GM12878 (cell line): ENCODE results near the gene KIF2C. TPM values are rescaled to one million over a fixed set of nuclear protein-coding genes. Genes with fewer than 3 reads are reported as not detected.

Experiments
- BCL11A ChIP-seq: IDR thresholded peaks from 2 replicates; pipeline ENCODE4 v1.6.1; 2011; ENCODE audit warnings: low read depth, low read length
- BHLHE40 ChIP-seq, 2 experiments: fragments of 450-650 bp in 1 of 2; IDR thresholded peaks; 2 replicates each; pipeline ENCODE4 v1.6.1; 2011 to 2017; ENCODE audit warnings: low read depth in 2 of 2, borderline replicate concordance in 1 of 2, improper control_type of control experiment in 1 of 2, low read length in 1 of 2, mild to moderate bottlenecking in 1 of 2
- CEBPZ ChIP-seq: fragments of 150-350 bp; IDR thresholded peaks from 2 replicates; pipeline ENCODE4 v1.6.1; 2016; ENCODE audit warnings: low read depth, low read length
- FOS ChIP-seq: IDR thresholded peaks from 3 replicates; pipeline ENCODE4 v1.6.1; 2011; ENCODE audit warnings: borderline replicate concordance; ENCODE audit not compliant: insufficient read length; ENCODE audit errors: extremely low read depth
- FOXM1 ChIP-seq: IDR thresholded peaks from 2 replicates; pipeline ENCODE4 v1.6.1; 2012; ENCODE audit warnings: low read depth, mild to moderate bottlenecking, inconsistent platforms, low read length, moderate library complexity
- KDM1A ChIP-seq: fragments of 200-600 bp; sonication (generic); IDR thresholded peaks from 2 replicates; pipeline ENCODE4 v1.6.1; 2016; ENCODE audit warnings: borderline replicate concordance
- MEF2A ChIP-seq: IDR thresholded peaks from 2 replicates; pipeline ENCODE4 v1.6.1; 2011; ENCODE audit warnings: low read depth, mild to moderate bottlenecking, low read length, moderate library complexity; ENCODE audit not compliant: insufficient read depth
- MYC ChIP-seq: IDR thresholded peaks from 2 replicates; pipeline ENCODE4 v1.6.1; 2011; ENCODE audit warnings: mild to moderate bottlenecking, low read length, moderate library complexity, inconsistent platforms; ENCODE audit not compliant: insufficient read depth, insufficient replicate concordance, insufficient read length, severe bottlenecking
- NKRF ChIP-seq: fragments of 450-650 bp; conservative IDR thresholded peaks from 2 replicates; pipeline ENCODE4 v1.6.1; 2017; ENCODE audit warnings: mild to moderate bottlenecking, moderate library complexity
- NR2C2 ChIP-seq: IDR thresholded peaks from 2 replicates; pipeline ENCODE4 v1.6.1; 2011; ENCODE audit warnings: borderline replicate concordance, low read depth; ENCODE audit not compliant: control insufficient read depth, insufficient read length
- POLR2AphosphoS2 ChIP-seq: IDR thresholded peaks from 2 replicates; pipeline ENCODE4 v1.6.1; 2011; ENCODE audit warnings: low read depth, mild to moderate bottlenecking, low read length, improper control_type of control experiment, moderate library complexity
- RB1 ChIP-seq: fragments of 450-650 bp; formaldehyde crosslinking; IDR thresholded peaks from 2 replicates; pipeline ENCODE4 v1.6.1; 2017; ENCODE audit warnings: mild to moderate bottlenecking, borderline replicate concordance
- RCOR1 ChIP-seq: conservative IDR thresholded peaks from 2 replicates; pipeline ENCODE4 v1.6.1; 2012; ENCODE audit warnings: low read depth, low read length, improper control_type of control experiment
- SPI1 ChIP-seq: IDR thresholded peaks from 2 replicates; pipeline ENCODE4 v1.6.1; 2011; ENCODE audit warnings: low read depth, mild to moderate bottlenecking, low read length, moderate library complexity, borderline replicate concordance; ENCODE audit not compliant: insufficient read depth
- SREBF2 ChIP-seq: IDR thresholded peaks from 2 replicates; pipeline ENCODE4 v1.6.1; 2012; ENCODE audit warnings: mild to moderate bottlenecking, low read length
- TCF3 ChIP-seq: IDR thresholded peaks from 2 replicates; pipeline ENCODE4 v1.6.1; 2012; ENCODE audit warnings: low read depth, mild to moderate bottlenecking, low read length, borderline replicate concordance; ENCODE audit not compliant: insufficient read depth
- polyA plus RNA-seq, 11 experiments: library from polyadenylated mRNA; depleted of rRNA in 4 of 11; unstranded in 6 of 11; stranded (reverse) in 5 of 11; fragments of >200 nt; fragmentation: Nextera tagmentation in 4 of 11; fragmentation: Illumina TruSeq in 1 of 11; extraction: Ambion mirVana in 4 of 11; extraction: Trizol in 1 of 11; gene quantifications; 1 replicate in 1 of 11; 2 replicates in 10 of 11; pipeline versions ENCODE4 v1.2.1 to v1.2.3, GENCODE V29; 2011 to 2016; ENCODE audit warnings: inconsistent platforms in 2 of 11, missing spikeins in 2 of 11, low read depth in 1 of 11
- total RNA-seq, 4 experiments: library from RNA; depleted of rRNA in 3 of 4; stranded (reverse); fragments of >200 nt in 3 of 4; fragmentation: Illumina TruSeq in 1 of 4; extraction: Trizol in 1 of 4; gene quantifications; 2 replicates each; pipeline versions ENCODE4 v1.2.1 to v1.2.3, GENCODE V29; 2013 to 2021
- TF ChIP-seq, protein P1 (sequence below): IDR thresholded peaks from 2 replicates; pipeline ENCODE4 v1.6.1; 2012; ENCODE audit warnings: low read depth, low read length, improper control_type of control experiment
- TF ChIP-seq, protein P2 (sequence below): fragments of 450-650 bp; IDR thresholded peaks from 2 replicates; pipeline ENCODE4 v1.6.1; 2016; ENCODE audit warnings: mild to moderate bottlenecking, moderate library complexity, borderline replicate concordance

KIF2C gene
- total and polyA plus RNA-seq, 10 of the 15 experiments (the other 5 are each of a cell fraction or from before 2014, with no cell fraction given), result 42.3 to 104 (median 83.8) TPM

- 0 out of 2 replicates have a peak, but pooled peaks have one; percentile 18 for TF ChIP-seq CEBPZ
- TF ChIP-seq FOXM1, result peak; percentile 88
- no peak for TF ChIP-seq RCOR1
- TF ChIP-seq, protein P1, sequence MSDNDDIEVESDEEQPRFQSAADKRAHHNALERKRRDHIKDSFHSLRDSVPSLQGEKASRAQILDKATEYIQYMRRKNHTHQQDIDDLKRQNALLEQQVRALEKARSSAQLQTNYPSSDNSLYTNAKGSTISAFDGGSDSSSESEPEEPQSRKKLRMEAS, result peak; percentile 25; the same call in 1 of the 2 replicates
- no peak for TF ChIP-seq SPI1
- no peak for TF ChIP-seq MYC
- TF ChIP-seq, protein P2, sequence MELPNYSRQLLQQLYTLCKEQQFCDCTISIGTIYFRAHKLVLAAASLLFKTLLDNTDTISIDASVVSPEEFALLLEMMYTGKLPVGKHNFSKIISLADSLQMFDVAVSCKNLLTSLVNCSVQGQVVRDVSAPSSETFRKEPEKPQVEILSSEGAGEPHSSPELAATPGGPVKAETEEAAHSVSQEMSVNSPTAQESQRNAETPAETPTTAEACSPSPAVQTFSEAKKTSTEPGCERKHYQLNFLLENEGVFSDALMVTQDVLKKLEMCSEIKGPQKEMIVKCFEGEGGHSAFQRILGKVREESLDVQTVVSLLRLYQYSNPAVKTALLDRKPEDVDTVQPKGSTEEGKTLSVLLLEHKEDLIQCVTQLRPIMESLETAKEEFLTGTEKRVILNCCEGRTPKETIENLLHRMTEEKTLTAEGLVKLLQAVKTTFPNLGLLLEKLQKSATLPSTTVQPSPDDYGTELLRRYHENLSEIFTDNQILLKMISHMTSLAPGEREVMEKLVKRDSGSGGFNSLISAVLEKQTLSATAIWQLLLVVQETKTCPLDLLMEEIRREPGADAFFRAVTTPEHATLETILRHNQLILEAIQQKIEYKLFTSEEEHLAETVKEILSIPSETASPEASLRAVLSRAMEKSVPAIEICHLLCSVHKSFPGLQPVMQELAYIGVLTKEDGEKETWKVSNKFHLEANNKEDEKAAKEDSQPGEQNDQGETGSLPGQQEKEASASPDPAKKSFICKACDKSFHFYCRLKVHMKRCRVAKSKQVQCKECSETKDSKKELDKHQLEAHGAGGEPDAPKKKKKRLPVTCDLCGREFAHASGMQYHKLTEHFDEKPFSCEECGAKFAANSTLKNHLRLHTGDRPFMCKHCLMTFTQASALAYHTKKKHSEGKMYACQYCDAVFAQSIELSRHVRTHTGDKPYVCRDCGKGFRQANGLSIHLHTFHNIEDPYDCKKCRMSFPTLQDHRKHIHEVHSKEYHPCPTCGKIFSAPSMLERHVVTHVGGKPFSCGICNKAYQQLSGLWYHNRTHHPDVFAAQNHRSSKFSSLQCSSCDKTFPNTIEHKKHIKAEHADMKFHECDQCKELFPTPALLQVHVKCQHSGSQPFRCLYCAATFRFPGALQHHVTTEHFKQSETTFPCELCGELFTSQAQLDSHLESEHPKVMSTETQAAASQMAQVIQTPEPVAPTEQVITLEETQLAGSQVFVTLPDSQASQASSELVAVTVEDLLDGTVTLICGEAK, result peak; percentile 54; the same call in 1 of the 2 replicates
- 0 out of 4 replicates have a peak, but pooled peaks of 1 of the 2 experiments have one; percentile 27 for TF ChIP-seq BHLHE40 (IDR thresholded peaks at IDR 0.05; ENCODE audit: borderline replicate concordance in 1 of 2, low read depth in 2 of 2, low read length in 1 of 2)
- no peak for TF ChIP-seq POLR2AphosphoS2
- no peak for TF ChIP-seq SREBF2
- TF ChIP-seq BCL11A, result no peak
- TF ChIP-seq NR2C2, result no peak
- TF ChIP-seq TCF3, result no peak; the same call in 1 of the 2 replicates
- TF ChIP-seq KDM1A, result no peak
- TF ChIP-seq MEF2A, result no peak
- peak; percentile 100 for TF ChIP-seq NKRF
- TF ChIP-seq RB1, result no peak
- no peak for TF ChIP-seq FOS
Observed at GRCh38 chr1:44739307-44740178, at the start of gene KIF2C (continued).
